Measurements from ENCODE around the gene SERP2. TPM values are rescaled to one million over a fixed set of nuclear protein-coding genes. Genes with fewer than 3 reads are reported as not detected.

Gene SERP2
- polyA plus RNA-seq, 1 donor from 2014 or later, result not detected

DNA sequence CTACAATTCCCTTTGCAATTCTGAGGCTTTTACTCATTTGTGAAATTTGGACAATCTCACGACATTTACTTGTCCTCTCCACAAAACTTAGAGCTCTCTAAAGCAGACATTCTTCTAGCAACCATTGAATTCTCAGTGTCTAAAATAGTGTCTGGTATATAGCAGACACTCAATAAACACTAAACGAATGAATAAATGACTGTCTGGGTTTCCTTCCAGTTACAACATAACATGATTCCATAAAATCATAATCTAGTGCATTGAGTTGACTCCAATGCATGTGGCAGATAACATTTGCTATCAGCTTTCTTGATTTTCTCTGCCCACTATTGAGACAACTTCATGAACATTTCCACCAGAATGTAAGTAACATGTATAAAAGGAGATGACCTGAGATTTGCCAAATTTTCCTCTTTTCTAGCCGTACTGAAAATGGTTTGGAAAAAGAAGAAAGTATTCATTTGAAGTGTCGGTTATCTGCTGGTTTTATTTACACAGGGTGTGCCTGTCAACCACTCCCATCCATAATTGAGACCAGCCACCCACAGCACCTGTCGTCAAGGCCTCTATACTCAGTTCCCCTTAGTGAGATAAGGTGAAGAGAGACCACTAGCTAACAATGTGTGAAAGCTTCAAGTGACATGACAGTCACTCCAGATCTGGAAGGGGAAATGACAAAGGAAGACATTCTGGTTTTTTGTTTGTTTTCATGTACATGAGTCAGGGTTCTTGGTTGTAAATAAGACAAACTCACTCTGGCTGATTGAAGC, 4.8 kb upstream of the SERP2 start:
- peak overlapping the region in 1 of 4 donors; percentile 24 for H3K4me3 Mint-ChIP-seq
- H3K27ac Mint-ChIP-seq, result no peak overlapping the region
- no peaks in the 10 kb centered on the region for H3K9me3 Mint-ChIP-seq
- H3K27me3 Mint-ChIP-seq, result peaks cover 19% of the 10 kb centered on the region
- no peaks in the 10 kb centered on the region for H3K4me1 Mint-ChIP-seq
- peaks cover 2% of the 10 kb centered on the region for H3K36me3 Mint-ChIP-seq

DNA sequence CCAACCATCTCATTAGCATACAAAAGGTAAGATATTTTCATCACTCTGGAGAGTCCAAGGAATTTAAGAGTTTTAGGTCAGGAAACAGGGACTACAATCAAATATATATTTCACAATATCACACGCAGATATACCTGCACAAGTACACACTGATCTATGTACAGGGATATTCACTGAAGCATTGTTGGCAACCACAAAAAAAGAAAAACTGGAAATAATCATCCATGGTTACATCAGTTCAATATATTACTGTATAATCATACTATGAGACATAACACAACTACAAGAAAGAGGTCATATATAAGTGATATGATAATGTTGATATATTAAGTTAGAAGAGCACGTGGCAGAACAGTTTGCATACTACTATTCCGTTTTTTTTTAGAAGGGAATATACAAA, 2.2 kb upstream of the SERP2 start:
- Mint-ChIP-seq H3K9me3 (peaks cover 0 to 4% (median 0%) of the 10 kb centered on the region in 3 donors), H3K27me3 (peaks cover 25% of the 10 kb centered on the region), H3K36me3 (peaks cover 2% of the 10 kb centered on the region), H3K27ac (no peak overlapping the region), H3K4me1 (peaks cover 0 to 5% (median 3%) of the 10 kb centered on the region in 3 donors), H3K4me3 (no peak overlapping the region)

DNA sequence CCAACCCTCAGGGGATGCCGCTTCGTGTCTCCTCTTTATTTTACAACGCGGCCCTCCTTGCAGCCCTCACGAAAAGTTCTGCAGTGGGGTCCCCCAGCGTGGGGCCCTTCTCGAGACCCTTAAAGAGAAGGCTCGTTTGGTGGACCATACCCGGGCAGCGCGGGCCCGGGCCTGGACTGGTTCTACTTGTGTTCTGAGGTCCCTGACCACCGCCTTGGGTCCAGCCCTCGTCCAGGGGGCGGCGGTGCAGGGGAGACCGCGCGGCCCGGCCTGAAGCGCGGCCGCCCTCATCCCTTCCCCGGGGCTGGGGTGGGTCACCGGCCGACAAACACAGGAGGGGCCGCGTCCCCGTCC, 400 bp upstream of the SERP2 start:
- Mint-ChIP-seq H3K4me3 (no peak overlapping the region), H3K9me3 (peaks cover 0 to 4% (median 0%) of the 10 kb centered on the region in 3 donors), H3K36me3 (peaks cover 2% of the 10 kb centered on the region)

DNA sequence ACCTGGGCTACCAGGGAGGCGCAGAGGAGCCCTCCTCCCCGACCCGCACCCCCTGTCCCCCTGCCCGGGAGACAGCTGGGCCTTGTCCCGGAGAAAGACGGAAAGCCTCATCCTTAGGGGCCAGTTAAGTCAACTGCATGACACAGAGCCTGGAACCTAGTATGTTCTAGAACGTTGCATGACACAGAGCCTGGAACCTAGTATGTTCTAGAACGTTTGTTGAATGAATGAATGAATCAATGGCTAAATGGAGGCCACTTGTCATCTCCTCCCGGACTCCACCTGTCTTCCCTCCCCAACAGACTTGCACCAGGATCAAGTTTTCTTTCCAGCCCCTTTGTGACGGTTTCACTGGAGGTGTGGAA, 706 bp downstream of the SERP2 start:
- Mint-ChIP-seq H3K9me3 (peaks cover 0 to 4% (median 0%) of the 10 kb centered on the region in 3 donors), H3K27ac (no peak overlapping the region), H3K27me3 (peaks cover 23% of the 10 kb centered on the region), H3K4me1 (peaks cover 0 to 5% (median 3%) of the 10 kb centered on the region in 3 donors), H3K36me3 (peaks cover 2% of the 10 kb centered on the region), H3K4me3 (no peak overlapping the region)

More for the DNA sequence above, 400 bp upstream of the SERP2 start:
- Mint-ChIP-seq H3K27me3 (peaks cover 24% of the 10 kb centered on the region), H3K4me1 (peaks cover 0 to 5% (median 3%) of the 10 kb centered on the region in 3 donors), H3K27ac (no peak overlapping the region)

DNA sequence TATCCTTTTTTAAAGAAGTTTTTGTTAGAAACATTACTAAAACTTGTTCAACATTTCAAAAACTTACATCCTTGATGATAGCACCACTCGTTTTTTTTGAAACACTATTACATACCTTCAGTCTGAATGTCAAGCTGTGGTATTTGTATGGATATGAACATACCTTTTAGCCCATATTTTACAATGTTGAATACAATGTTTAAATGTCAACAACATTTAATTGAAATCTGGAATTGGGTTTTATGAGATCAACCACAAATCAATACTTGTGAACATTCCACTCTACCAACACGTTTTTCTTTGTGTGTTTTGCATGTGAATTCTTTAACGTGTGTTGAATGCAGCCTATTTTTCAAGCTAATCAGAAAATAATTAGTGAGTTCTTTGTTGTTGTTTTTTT, 4.7 kb downstream of the SERP2 start:
- Mint-ChIP-seq H3K27me3 (peaks cover 10% of the 10 kb centered on the region), H3K4me1 (peaks cover 0 to 5% (median 3%) of the 10 kb centered on the region in 3 donors), H3K36me3 (no peaks in the 10 kb centered on the region), H3K27ac (no peak overlapping the region), H3K9me3 (peaks cover 0 to 4% (median 0%) of the 10 kb centered on the region in 3 donors), H3K4me3 (no peak overlapping the region)

DNA sequence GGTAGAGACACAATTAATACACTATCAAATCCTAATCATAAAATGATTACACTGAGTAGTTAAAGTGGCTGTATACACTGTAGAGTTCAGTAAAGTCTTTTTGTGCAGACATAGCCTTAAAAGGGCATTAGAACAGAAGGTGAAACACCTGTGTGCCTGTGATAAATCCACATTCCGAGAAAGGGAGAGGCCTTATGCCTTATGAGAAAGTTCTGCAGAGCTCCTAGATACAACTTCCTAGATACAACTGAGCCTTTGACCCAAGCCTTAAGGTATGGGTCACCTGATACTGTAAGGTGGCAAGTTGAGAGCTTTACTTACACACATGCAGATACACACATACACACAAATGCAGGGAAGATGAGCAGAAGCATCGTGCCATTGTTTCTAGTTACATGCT, 6.3 kb downstream of the SERP2 start:
- H3K36me3 Mint-ChIP-seq, result no peaks in the 10 kb centered on the region
- no peak overlapping the region for H3K27ac Mint-ChIP-seq
- peaks cover 4% of the 10 kb centered on the region for H3K27me3 Mint-ChIP-seq
- H3K4me1 Mint-ChIP-seq, result peaks cover 0 to under 1% (median 0%) of the 10 kb centered on the region in 3 donors
- H3K9me3 Mint-ChIP-seq, result no peaks in the 10 kb centered on the region
- H3K4me3 Mint-ChIP-seq, result no peak overlapping the region

DNA sequence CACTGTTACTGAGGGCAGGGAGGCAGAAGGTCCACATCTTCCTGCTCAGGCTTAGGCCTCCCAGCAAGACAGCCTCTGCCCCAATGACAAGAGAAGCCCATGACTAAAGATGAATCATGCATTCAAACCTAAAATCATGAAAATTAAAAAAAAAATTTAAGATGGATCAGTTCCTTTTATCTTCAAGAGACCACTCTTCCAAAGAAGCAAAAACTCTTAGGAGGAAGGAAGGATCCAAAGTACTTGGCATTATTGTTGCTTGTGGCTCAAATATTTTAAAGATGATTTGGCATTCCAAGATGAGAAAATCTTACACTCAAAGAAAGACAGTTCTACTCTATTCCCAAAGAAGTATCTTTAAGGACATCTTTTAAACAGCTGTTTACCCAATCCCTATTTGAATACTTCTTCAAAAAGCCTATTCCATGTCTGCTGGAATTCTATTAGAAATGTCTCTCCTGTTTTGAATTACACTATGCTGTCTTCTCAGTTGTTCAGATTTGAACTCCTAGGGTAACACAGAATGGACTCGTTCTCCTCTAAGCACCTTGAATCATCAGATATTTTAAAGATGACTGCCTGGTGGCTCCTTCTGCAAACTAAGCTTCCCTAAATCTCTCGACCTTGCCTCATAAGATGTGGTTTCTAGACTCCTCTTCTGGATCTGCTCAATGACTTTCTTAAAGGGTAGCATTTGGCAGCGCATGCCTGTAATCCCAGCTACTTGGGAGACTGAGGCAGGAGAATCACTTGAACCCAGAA, 7.0 kb downstream of the SERP2 start:
- Mint-ChIP-seq H3K27ac (no peak overlapping the region), H3K27me3 (peaks cover 2% of the 10 kb centered on the region), H3K4me1 (no peaks in the 10 kb centered on the region), H3K9me3 (no peaks in the 10 kb centered on the region), H3K4me3 (no peak overlapping the region), H3K36me3 (no peaks in the 10 kb centered on the region)

DNA sequence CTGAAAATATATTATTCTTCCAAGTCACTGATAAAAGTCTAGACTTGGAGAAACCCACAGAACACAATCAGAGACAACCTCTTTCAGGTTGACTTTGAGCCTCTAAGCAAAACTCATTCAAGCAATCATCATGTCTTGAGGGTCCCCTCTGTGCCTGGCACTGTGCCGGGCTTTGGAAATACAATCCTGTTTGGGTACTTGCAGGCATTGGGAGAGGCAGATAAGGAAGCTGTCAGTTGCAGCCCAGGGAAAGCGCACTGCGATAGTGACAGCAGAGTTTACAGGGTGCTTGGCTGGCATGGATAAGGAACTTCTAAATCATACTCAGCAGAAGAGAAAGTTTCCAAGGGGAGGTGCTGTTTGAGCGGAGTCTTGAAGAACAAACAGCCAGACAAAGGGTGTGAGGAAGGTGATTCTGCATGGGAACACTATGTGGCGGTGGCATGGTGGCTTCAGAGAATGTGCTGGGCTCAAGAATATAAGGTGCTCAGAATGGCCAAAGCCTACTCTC, 9.1 kb downstream of the SERP2 start:
- Mint-ChIP-seq H3K27me3 (peaks cover 2% of the 10 kb centered on the region), H3K4me1 (no peaks in the 10 kb centered on the region), H3K9me3 (no peaks in the 10 kb centered on the region), H3K36me3 (no peaks in the 10 kb centered on the region), H3K4me3 (no peak overlapping the region), H3K27ac (no peak overlapping the region)

DNA sequence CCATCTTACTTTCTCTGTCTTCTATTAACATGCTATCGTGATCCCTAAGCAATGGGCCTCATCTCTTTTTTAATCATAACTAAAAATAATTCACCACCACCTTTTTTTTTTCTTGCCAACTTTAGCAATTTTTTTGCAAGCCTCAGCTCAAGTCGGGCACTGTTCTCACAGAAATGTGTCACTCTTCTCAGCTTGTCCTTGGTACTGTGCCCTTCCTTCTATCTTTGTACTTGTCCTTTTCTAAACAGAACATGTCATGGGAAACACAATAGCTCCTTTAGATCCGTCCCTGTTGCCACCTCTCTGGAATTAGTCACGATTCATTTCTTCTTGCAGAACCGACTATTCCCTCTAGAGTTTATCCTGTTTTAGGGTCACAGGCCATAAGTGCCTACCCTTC, 10.3 kb downstream of the SERP2 start:
- Mint-ChIP-seq H3K4me3 (no peak overlapping the region), H3K4me1 (peaks cover 0 to under 1% (median 0%) of the 10 kb centered on the region in 3 donors), H3K27me3 (peaks cover 2% of the 10 kb centered on the region), H3K27ac (no peak overlapping the region), H3K9me3 (no peaks in the 10 kb centered on the region), H3K36me3 (no peaks in the 10 kb centered on the region)

DNA sequence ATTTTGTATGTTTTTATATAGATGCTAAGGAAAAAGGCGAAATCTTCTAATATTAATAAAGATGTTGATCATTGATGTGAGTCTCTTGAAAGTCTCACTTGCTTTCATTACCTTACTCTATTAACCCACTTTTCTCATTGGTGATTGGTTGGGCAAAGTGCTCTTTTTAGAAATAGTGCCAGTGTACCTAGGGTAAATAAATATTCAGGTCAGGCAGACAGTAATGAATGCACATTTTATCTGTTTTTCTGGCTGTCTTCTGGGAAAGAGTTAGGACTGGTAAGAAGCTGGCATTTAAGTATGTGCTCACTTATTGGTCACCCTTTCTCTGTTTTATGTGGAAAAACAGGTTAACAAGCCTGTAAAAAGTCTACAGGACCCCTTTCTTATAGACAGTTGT, 11.2 kb downstream of the SERP2 start:
- H3K36me3 Mint-ChIP-seq, result no peaks in the 10 kb centered on the region
- H3K4me1 Mint-ChIP-seq, result peaks cover 0 to 2% (median 0%) of the 10 kb centered on the region in 3 donors
- no peak overlapping the region for H3K27ac Mint-ChIP-seq
- H3K27me3 Mint-ChIP-seq, result peaks cover 2% of the 10 kb centered on the region
- H3K9me3 Mint-ChIP-seq, result no peaks in the 10 kb centered on the region
- no peak overlapping the region for H3K4me3 Mint-ChIP-seq

DNA sequence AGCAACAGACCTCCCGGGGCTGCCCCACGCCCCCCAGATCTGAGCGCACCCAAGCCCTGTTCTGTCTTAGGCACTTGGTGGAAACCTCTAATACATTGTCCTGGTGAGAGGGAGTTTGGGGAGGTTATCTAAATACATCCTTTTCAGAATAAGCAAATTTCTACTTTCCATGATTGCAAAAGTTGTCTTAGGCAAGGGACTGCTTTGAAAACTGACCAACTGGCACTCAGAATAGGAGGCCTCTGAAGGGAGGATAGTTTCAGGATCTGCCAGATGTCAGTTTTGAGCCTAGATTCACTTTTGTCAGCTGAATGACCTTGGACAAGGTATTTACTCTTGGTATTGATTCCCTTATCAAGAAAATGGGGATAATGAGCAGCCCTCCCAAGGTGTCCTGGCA, 11.8 kb downstream of the SERP2 start:
- Mint-ChIP-seq H3K4me1 (peaks cover 0 to 2% (median 0%) of the 10 kb centered on the region in 3 donors), H3K27ac (no peak overlapping the region), H3K27me3 (peaks cover 2% of the 10 kb centered on the region), H3K9me3 (no peaks in the 10 kb centered on the region), H3K36me3 (no peaks in the 10 kb centered on the region), H3K4me3 (no peak overlapping the region)

DNA sequence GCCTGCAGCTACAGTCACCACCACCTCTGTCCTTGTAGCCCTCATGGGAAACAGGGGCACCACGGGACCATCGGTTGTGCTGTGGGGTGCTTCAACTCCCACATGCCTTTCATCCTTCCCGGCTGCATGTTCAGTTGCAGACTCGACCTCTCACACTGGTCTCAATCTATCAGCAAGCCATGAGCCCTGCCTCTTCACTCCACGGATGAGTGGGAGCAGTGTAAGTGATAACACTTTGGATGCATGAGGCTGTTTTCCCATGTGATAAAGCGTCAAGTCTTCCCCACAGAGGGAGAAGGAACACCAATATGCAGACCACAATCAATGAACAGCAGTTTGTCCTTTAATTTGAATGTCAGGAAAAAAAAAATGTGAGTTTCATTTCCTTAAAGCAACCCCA, 12.2 kb downstream of the SERP2 start:
- Mint-ChIP-seq H3K9me3 (no peaks in the 10 kb centered on the region), H3K4me3 (no peak overlapping the region), H3K27ac (peak overlapping the region in 1 of 3 donors; percentile 17), H3K36me3 (no peaks in the 10 kb centered on the region), H3K4me1 (peaks cover 0 to 2% (median 0%) of the 10 kb centered on the region in 3 donors), H3K27me3 (peaks cover 3% of the 10 kb centered on the region)

DNA sequence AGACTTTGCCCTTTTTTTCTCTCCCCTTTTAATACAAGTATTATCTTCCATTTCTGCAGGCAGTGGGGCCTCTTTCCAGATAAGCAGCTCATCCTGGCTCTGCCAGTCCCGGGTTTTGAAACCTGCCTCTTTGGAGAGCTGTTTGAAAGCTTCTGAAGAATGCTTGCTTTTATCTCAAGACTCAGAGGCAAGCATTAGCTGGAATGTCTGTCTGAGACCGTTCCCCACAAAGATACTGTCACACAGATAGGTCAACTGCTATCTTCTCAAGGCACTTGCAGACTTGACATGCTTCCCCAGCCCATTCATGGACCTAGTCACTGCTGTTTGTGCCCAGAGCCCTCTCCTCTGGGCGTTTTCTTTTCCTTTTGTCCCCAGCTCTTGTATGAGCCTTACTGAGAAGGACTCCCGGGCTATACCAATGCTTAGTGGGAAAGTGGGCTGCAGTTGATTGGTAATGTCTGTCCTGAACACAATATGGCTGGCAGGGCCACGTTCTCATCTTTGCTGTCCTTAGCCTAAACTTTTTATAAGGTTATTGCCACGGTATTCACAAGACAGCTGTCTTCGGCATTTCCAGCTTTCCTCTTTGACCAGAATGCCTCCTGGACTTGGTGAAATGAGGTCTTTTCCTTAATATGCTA, 13.4 kb downstream of the SERP2 start:
- Mint-ChIP-seq H3K27ac (no peak overlapping the region), H3K9me3 (no peaks in the 10 kb centered on the region), H3K4me3 (no peak overlapping the region)

DNA sequence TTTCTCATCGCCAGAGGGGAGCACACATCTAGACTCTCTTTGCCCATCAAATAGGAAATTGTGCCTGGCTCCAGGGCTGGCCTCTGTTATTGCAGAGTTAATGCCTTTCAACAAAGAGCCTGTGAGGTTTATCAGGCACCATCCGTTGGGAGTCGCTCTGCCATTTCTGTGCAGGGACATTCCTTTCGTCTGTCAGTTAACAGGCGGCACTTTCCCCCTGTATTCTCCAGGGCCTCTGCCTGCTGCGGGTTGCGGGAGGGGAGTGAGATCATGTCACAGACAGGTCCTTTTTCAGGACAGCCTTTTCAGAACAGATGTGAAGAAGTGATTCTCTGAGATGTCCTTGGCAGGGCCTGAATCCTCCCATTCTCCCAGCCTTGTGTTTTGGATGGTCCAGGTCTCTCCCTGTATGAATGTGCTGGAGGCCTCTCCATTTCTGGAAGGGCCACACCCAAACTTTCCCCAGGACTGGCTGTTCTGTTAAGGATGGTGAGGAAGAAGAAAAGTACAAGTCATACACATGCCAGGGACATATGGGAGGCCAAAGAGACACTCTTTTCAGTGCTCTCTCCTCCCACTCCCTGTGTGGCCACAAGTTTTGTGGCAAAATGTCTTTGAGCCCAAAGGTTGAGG, 14.9 kb downstream of the SERP2 start:
- peaks cover 0 to 2% (median 0%) of the 10 kb centered on the region in 3 donors for H3K9me3 Mint-ChIP-seq
- no peaks in the 10 kb centered on the region for H3K36me3 Mint-ChIP-seq
- peaks cover 0 to 2% (median 0%) of the 10 kb centered on the region in 3 donors for H3K4me1 Mint-ChIP-seq
- peaks cover 4% of the 10 kb centered on the region for H3K27me3 Mint-ChIP-seq
- H3K4me3 Mint-ChIP-seq, result no peak overlapping the region
- H3K27ac Mint-ChIP-seq, result no peak overlapping the region

More for the DNA sequence above, 13.4 kb downstream of the SERP2 start:
- Mint-ChIP-seq H3K4me1 (peaks cover 0 to 2% (median 0%) of the 10 kb centered on the region in 3 donors), H3K36me3 (no peaks in the 10 kb centered on the region), H3K27me3 (peaks cover 4% of the 10 kb centered on the region)

All from IgD-negative memory B cell (primary cell).